Measurements from ENCODE around the gene CORO2A. TPM values are rescaled to one million over a fixed set of nuclear protein-coding genes. Genes with fewer than 3 reads are reported as not detected.

Gene CORO2A
- total RNA-seq, 1 experiment from 2014 or later: 32.5 TPM

DNA sequence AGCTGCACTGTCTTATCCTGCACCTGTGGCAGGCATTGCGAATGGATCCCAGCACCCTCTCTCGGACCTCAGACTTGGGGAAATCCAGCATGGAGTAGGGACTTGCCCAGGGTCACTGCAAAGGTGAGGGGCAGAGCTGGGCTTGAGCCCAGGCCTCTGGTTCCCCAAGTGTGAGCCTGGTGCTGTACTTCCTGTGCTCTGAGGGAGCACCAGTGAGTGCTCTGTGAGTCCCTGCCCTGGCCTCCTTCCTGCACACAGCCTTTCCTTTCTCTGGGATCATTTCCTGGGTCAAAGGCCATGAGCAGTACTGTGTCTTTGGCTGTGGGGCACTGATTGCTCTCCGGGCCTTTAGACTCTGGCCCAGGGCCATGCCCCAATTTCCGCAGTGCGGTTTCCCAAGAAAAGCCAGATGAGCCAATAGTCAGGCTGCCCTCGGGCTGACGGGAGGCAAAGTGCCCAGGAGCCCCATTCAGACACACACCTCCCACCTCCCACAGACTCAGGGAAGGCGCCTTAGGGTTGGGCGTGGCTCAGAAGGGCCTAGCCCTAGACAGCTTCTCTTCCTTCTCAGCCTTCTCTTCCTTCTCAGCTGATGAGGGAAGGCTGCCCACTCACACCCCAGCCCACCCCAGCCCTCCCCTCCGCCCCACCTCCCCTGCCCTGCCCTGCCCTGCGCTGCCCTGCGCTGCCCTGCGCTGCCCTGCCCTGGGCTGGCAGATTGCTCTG lies 50.1 kb downstream of the CORO2A start (continued):
- TF ChIP-seq, protein P1, sequence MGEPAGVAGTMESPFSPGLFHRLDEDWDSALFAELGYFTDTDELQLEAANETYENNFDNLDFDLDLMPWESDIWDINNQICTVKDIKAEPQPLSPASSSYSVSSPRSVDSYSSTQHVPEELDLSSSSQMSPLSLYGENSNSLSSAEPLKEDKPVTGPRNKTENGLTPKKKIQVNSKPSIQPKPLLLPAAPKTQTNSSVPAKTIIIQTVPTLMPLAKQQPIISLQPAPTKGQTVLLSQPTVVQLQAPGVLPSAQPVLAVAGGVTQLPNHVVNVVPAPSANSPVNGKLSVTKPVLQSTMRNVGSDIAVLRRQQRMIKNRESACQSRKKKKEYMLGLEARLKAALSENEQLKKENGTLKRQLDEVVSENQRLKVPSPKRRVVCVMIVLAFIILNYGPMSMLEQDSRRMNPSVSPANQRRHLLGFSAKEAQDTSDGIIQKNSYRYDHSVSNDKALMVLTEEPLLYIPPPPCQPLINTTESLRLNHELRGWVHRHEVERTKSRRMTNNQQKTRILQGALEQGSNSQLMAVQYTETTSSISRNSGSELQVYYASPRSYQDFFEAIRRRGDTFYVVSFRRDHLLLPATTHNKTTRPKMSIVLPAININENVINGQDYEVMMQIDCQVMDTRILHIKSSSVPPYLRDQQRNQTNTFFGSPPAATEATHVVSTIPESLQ (CRISPR knock-in tag; IDR thresholded peaks at IDR 0.05): no peak
- TF ChIP-seq PRRX2 (CRISPR knock-in tag; IDR thresholded peaks at IDR 0.05): no peak

DNA sequence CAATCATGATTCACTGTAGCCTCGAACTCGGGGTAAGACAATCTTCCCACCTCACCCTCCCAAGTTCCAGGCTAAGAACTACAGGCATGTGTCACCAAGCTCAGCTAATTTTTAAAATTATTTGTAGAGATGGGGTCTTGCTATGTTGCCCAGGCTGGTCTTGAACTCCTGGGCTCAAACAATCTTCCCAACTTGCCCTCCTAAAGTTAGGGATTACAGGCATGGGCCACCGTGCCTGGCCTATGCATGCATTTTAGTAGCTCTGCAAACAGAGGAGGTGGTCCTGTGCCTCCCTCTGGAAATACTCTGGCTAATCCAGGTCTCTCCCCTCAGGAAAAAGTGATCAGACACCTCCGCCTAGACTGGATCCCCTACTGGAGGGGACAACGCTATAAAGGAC lies 51.9 kb downstream of the CORO2A start:
- ATAC-seq (no peak), DNase-seq (ENCODE audit: low spot score) (no peak)
- no peaks in the 10 kb centered on the region for H3K27me3 Mint-ChIP-seq (ENCODE audit: low read depth)
- POLR2A ChIA-PET: no interaction called here
- no peaks in the 10 kb centered on the region for H3K9me3 Mint-ChIP-seq
- H3K27ac Mint-ChIP-seq: no peak overlapping the region
- TF ChIP-seq NR3C1 (CRISPR knock-in tag; conservative IDR thresholded peaks at IDR 0.05; ENCODE audit: low read depth) (no peak), ZNF121 (CRISPR knock-in tag; IDR thresholded peaks at IDR 0.05) (peak; percentile 40; the same call in 1 of the 2 replicates)
- CTCF ChIA-PET: interaction anchor here (0.6 kb wide), 1 partner anchor 123 kb away, joined by 3 read pairs; no protein-coding TSS in a partner anchor
- H3K36me3 Mint-ChIP-seq: no peaks in the 10 kb centered on the region; the same call in 1 of the 2 replicates
- H3K4me1 Mint-ChIP-seq: no peaks in the 10 kb centered on the region
- H3K4me3 Mint-ChIP-seq: no peak overlapping the region

DNA sequence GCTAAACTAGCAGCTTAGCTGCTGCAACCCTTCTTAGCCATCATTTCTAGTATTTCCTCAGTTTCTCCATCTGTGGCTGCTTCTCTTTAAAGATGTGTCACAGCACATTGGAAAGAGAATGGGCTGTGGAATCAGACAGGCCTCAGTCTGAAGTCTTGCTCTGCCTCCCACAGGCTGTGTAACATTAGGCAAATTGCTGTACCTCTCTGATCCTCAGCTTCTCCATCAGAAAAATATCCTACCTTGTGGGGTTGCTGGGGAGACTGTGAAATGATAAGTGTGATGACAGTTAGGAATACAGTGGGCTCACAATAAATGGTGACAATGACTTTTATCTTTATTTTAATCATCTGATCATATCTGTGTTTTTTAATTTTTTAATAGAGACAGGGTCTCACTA lies 55.9 kb downstream of the CORO2A start:
- TF ChIP-seq NFATC4 (CRISPR knock-in tag; IDR thresholded peaks at IDR 0.05): no peak
- Mint-ChIP-seq H3K4me3 (no peak overlapping the region), H3K9me3 (no peaks in the 10 kb centered on the region), H3K27ac (no peak overlapping the region), H3K27me3 (ENCODE audit: low read depth) (no peaks in the 10 kb centered on the region), H3K4me1 (no peaks in the 10 kb centered on the region), H3K36me3 (peaks cover 25% of the 10 kb centered on the region)
- ATAC-seq: no peak
- ChIA-PET POLR2A (no interaction called here), CTCF (no interaction called here)
- DNase-seq (ENCODE audit: low spot score): no peak

DNA sequence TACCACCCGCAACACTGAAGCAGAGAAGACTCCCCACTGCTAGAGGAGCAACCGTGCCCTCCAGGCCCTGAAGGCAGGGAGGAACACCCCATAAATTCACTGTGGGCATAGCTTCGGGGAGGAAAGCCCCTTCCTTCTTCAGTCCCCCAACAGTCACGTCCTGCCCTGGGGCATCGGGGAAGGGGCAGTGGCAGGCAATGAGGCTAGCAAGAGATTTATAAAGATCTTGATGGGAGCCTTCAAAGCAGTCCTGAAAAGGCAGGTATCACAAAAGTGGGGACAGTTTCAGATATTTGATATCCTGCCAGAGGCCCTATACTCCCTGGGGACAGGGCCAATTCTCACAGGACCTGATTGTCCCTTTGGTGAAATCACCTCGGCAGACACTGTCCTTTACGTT lies 56.5 kb downstream of the CORO2A start:
- H3K9me3 Mint-ChIP-seq: no peaks in the 10 kb centered on the region
- no peak overlapping the region for H3K27ac Mint-ChIP-seq
- TF ChIP-seq, protein P2, sequence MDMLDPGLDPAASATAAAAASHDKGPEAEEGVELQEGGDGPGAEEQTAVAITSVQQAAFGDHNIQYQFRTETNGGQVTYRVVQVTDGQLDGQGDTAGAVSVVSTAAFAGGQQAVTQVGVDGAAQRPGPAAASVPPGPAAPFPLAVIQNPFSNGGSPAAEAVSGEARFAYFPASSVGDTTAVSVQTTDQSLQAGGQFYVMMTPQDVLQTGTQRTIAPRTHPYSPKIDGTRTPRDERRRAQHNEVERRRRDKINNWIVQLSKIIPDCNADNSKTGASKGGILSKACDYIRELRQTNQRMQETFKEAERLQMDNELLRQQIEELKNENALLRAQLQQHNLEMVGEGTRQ (CRISPR knock-in tag; IDR thresholded peaks at IDR 0.05): no peak
- TF ChIP-seq, protein P3, sequence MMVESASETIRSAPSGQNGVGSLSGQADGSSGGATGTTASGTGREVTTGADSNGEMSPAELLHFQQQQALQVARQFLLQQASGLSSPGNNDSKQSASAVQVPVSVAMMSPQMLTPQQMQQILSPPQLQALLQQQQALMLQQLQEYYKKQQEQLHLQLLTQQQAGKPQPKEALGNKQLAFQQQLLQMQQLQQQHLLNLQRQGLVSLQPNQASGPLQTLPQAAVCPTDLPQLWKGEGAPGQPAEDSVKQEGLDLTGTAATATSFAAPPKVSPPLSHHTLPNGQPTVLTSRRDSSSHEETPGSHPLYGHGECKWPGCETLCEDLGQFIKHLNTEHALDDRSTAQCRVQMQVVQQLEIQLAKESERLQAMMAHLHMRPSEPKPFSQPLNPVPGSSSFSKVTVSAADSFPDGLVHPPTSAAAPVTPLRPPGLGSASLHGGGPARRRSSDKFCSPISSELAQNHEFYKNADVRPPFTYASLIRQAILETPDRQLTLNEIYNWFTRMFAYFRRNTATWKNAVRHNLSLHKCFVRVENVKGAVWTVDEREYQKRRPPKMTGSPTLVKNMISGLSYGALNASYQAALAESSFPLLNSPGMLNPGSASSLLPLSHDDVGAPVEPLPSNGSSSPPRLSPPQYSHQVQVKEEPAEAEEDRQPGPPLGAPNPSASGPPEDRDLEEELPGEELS (CRISPR knock-in tag; IDR thresholded peaks at IDR 0.05): no peak
- TF ChIP-seq, protein P4, sequence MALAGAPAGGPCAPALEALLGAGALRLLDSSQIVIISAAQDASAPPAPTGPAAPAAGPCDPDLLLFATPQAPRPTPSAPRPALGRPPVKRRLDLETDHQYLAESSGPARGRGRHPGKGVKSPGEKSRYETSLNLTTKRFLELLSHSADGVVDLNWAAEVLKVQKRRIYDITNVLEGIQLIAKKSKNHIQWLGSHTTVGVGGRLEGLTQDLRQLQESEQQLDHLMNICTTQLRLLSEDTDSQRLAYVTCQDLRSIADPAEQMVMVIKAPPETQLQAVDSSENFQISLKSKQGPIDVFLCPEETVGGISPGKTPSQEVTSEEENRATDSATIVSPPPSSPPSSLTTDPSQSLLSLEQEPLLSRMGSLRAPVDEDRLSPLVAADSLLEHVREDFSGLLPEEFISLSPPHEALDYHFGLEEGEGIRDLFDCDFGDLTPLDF (CRISPR knock-in tag; IDR thresholded peaks at IDR 0.05): no peak
- TF ChIP-seq FOXP1 (CRISPR knock-in tag; IDR thresholded peaks at IDR 0.05; ENCODE audit: borderline replicate concordance) (no peak), SOX15 (CRISPR knock-in tag; IDR thresholded peaks at IDR 0.05) (no peak), TEAD1 (CRISPR knock-in tag; IDR thresholded peaks at IDR 0.05) (no peak), ZNF396 (CRISPR knock-in tag; IDR thresholded peaks at IDR 0.05; ENCODE audit: borderline replicate concordance) (no peak)
- TF ChIP-seq, protein P5, sequence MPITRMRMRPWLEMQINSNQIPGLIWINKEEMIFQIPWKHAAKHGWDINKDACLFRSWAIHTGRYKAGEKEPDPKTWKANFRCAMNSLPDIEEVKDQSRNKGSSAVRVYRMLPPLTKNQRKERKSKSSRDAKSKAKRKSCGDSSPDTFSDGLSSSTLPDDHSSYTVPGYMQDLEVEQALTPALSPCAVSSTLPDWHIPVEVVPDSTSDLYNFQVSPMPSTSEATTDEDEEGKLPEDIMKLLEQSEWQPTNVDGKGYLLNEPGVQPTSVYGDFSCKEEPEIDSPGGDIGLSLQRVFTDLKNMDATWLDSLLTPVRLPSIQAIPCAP (CRISPR knock-in tag; IDR thresholded peaks at IDR 0.05): no peak
- peaks cover 28% of the 10 kb centered on the region for H3K36me3 Mint-ChIP-seq
- DNase-seq (ENCODE audit: low spot score) (no peak), ATAC-seq (no peak)
- H3K4me3 Mint-ChIP-seq: no peak overlapping the region
- ChIA-PET POLR2A (no interaction called here), CTCF (no interaction called here)
- H3K27me3 Mint-ChIP-seq (ENCODE audit: low read depth): no peaks in the 10 kb centered on the region
- H3K4me1 Mint-ChIP-seq: no peaks in the 10 kb centered on the region
